Left lung (tissue), 10 donors: Measurements from ENCODE around the gene MYT1. TPM values are rescaled to one million over a fixed set of nuclear protein-coding genes. Genes with fewer than 3 reads are reported as not detected.

Source experiments
- ATAC-seq: fragments of 200-7000 bp; cut with Tn5 transposase; one replicate; pipeline ENCODE4 v1.9.1; 2020; ENCODE audit warnings: moderate library complexity
- DNase-seq, 4 donors: peaks; one replicate each; pipeline ENCODE4 v3.0.0-alpha.2; 2013 to 2020
- H3K27ac ChIP-seq, 2 donors: fragments of 200-600 bp; sonication (generic) in 1 of 2; one replicate each; pipeline versions ENCODE4 v1.5.0 to v1.8.0; 2020 to 2021
- H3K27me3 ChIP-seq, 2 donors: fragments of 200-600 bp; sonication (generic) in 1 of 2; one replicate each; pipeline versions ENCODE4 v1.5.0 to v1.8.0; 2020 to 2021
- H3K36me3 ChIP-seq, 2 donors: fragments of 200-600 bp; sonication (generic) in 1 of 2; one replicate each; pipeline versions ENCODE4 v1.5.0 to v1.8.0; 2020 to 2021
- H3K4me1 ChIP-seq, 2 donors: fragments of 200-600 bp; one replicate each; pipeline ENCODE4 v1.8.0; 2021
- H3K4me3 ChIP-seq, 2 donors: fragments of 200-600 bp; sonication (generic) in 1 of 2; one replicate each; pipeline versions ENCODE4 v1.5.0 to v1.8.0; 2020 to 2021; ENCODE audit warnings: mild to moderate bottlenecking in 1 of 2
- H3K9me3 ChIP-seq, 2 donors: fragments of 200-600 bp; sonication (generic) in 1 of 2; one replicate each; pipeline versions ENCODE4 v1.5.0 to v1.8.0; 2020 to 2021
- intact Hi-C, 2 donors: fragments of 100-400 bp; cut with DNase I; formaldehyde crosslinking; loops; one replicate each; pipeline versions ENCODE4 v1.11.2 to v1.14.2; 2022
- polyA plus RNA-seq, 6 donors: library from polyadenylated mRNA; unstranded; fragments of 120-200 nt; gene quantifications; one replicate each; pipeline ENCODE4 v1.2.1, GENCODE V29; 2013; ENCODE audit not compliant: insufficient read length in 6 of 6
- total RNA-seq, 2 donors: library from RNA; stranded (reverse); fragmentation: NEBNext Ultra II Directional; extraction: Animal tissue kit (Norgen Biotek cat#: 25700); gene quantifications; one replicate each; pipeline ENCODE4 v1.2.1, GENCODE V29; 2021
- TF ChIP-seq, protein P1 (sequence below), 2 donors: fragments of 200-600 bp; sonication (generic) in 1 of 2; IDR thresholded peaks; one replicate each; pipeline versions ENCODE4 v1.5.0 to v1.8.0; 2021; ENCODE audit warnings: antibody characterized with exemption in 2 of 2
- donor health status: DM: no; HTN: yes; CAD: no.
- donor health status: DM: no; HTN: no; CAD: no.

Gene MYT1
- total and polyA plus RNA-seq, 8 donors: 0.26 to 0.42 (median 0.32) TPM; not detected in 2

DNA sequence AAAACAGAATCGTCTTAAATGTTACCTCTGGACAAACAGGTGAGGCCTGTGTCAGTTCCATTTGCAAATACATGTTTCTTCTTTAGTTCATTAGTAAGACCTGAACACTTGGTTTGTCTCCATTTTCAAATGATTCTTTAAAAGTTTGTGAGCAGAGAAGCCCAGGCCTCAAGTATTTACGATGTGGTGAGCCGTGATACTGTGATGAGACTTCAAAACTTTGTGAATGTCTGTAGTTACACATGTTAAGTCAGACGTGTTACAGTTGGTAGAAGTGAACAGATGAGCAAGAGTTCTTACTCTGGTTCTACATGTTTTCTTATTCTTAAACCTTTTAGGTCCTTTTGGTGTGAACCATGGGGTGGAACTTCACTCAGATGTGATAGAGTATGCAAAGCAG is 99.8 kb downstream of the MYT1 start:
- Histone ChIP-seq H3K36me3 (peaks cover 0 to 9% of the 10 kb centered on the region in 2 donors), H3K27ac (no peak overlapping the region), H3K27me3 (no peaks in the 10 kb centered on the region), H3K4me1 (peaks cover 0 to 17% of the 10 kb centered on the region in 2 donors), H3K9me3 (no peaks in the 10 kb centered on the region), H3K4me3 (no peak overlapping the region)
- DNase-seq: no peak
- no peak for ATAC-seq
- TF ChIP-seq, protein P1, sequence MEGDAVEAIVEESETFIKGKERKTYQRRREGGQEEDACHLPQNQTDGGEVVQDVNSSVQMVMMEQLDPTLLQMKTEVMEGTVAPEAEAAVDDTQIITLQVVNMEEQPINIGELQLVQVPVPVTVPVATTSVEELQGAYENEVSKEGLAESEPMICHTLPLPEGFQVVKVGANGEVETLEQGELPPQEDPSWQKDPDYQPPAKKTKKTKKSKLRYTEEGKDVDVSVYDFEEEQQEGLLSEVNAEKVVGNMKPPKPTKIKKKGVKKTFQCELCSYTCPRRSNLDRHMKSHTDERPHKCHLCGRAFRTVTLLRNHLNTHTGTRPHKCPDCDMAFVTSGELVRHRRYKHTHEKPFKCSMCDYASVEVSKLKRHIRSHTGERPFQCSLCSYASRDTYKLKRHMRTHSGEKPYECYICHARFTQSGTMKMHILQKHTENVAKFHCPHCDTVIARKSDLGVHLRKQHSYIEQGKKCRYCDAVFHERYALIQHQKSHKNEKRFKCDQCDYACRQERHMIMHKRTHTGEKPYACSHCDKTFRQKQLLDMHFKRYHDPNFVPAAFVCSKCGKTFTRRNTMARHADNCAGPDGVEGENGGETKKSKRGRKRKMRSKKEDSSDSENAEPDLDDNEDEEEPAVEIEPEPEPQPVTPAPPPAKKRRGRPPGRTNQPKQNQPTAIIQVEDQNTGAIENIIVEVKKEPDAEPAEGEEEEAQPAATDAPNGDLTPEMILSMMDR (IDR thresholded peaks at IDR 0.05): no peak
- intact Hi-C loops: no loop called here

DNA sequence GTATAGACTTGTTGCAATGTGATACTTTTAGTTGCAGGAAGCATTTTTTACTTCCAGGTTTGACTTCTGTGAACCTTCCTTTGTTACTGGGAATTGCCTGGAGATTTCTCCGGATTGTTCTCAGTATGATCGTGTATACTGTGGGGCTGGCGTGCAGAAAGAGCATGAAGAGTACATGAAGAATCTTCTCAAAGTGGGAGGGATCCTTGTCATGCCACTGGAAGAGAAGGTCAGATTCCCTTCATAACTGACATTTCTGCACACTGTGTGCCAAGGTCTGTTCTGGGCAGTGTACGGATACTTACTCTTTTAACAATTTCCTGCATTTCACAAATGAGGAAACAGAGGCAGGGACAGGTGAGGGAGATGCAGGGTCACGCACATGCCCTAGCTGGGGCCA is 100.9 kb downstream of the MYT1 start:
- no peaks in the 10 kb centered on the region for H3K27me3 ChIP-seq
- ATAC-seq: no peak
- no peak overlapping the region for H3K4me3 ChIP-seq
- H3K36me3 ChIP-seq: peaks cover 0 to 9% of the 10 kb centered on the region in 2 donors
- no peak overlapping the region for H3K27ac ChIP-seq
- H3K4me1 ChIP-seq: peaks cover 0 to 12% of the 10 kb centered on the region in 2 donors
- intact Hi-C loops: no loop called here
- H3K9me3 ChIP-seq: no peaks in the 10 kb centered on the region
- TF ChIP-seq, protein P1 (IDR thresholded peaks at IDR 0.05): no peak
- no peak for DNase-seq

DNA sequence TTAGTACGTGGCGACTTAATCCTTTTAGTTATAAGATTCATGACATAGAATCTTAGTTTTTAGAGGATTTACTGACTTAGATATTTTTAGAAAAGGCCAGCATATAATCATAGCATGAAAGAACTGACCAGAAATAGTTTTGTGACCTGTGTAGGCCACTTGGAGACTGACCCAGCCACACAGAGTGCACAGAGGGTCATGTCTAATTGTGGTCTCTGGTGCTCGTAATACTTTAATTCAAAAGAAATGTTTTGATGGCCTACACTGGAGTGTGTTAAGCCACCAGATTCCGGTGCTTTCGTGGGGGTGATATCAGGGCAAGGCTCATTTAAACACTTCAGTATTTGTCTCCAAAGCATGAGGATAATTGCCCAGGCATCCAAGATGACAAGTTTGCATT is 102.7 kb downstream of the MYT1 start:
- Histone ChIP-seq H3K27me3 (no peaks in the 10 kb centered on the region), H3K4me1 (no peaks in the 10 kb centered on the region), H3K27ac (no peak overlapping the region), H3K9me3 (no peaks in the 10 kb centered on the region), H3K4me3 (no peak overlapping the region), H3K36me3 (peaks cover 0 to 9% of the 10 kb centered on the region in 2 donors)
- no peak for DNase-seq
- TF ChIP-seq, protein P1 (IDR thresholded peaks at IDR 0.05): no peak
- ATAC-seq: no peak
- intact Hi-C loops: no loop called here

DNA sequence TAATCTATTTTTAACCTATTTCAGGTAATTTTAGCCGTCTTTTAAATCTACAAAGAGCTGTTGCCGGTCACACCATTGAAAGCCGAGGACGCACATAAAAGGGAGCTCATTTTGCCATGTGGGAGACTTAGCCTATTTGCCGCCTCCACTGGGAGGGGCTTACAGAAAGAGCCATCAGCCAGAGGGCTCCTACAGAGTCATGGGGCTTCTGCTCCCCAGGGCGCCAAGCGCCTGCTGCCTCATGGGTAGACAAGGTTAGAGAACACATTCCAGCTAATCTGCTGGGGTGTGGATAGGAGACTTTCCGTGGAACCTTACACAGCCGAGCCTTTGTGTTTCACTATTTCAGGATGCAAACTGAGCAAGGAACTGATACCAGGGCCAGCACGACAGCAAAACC is 103.9 kb downstream of the MYT1 start:
- intact Hi-C loops: no loop called here
- no peak overlapping the region for H3K27ac ChIP-seq
- H3K27me3 ChIP-seq: no peaks in the 10 kb centered on the region
- no peak overlapping the region for H3K4me3 ChIP-seq
- DNase-seq (no peak), ATAC-seq (no peak)
- H3K4me1 ChIP-seq: no peaks in the 10 kb centered on the region
- H3K36me3 ChIP-seq: peaks cover 0 to 15% of the 10 kb centered on the region in 2 donors
- TF ChIP-seq, protein P1 (IDR thresholded peaks at IDR 0.05): no peak
- H3K9me3 ChIP-seq: no peaks in the 10 kb centered on the region

DNA sequence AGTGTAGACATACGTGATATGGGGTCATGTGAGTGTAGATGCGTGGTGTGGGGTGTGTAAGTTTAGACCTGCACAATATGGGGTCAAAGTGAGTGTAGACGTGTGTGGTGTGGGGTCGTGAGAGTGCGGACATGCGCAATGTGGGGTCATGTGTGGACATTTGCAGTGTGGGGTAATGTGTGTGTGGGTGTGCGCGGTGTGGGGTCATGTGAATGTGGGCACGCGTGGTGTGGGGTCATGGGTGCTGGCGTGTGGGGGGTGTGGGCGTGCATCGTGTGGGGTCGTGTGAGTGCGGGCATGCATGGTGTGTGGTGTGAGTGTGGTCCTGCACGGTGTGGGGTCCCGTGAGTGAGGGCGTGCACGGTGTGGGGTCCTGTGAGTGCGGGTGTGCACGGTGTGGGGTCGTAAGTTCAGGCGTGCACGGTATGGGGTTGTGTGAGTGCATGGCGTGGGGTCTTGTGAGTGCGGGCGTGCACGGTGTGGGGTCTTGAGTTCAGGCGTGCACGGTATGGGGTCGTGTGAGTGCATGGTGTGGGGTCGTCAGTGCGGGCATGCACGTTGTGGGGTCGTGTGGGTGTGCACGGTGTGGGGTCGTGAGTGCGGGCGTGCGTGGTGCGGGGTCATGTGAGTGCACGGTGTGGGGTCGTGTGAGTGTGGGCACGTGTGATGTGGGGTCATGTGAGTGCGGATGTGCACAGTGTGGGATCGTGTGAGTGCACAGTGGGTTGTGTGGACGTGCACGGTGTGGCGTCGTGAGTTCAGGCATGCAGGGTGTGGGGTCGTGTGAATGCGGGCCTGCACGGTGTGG is 105.6 kb downstream of the MYT1 start:
- H3K4me3 ChIP-seq: no peak overlapping the region
- no peak overlapping the region for H3K27ac ChIP-seq
- peaks cover 0 to 22% of the 10 kb centered on the region in 2 donors for H3K36me3 ChIP-seq
- H3K27me3 ChIP-seq: no peaks in the 10 kb centered on the region
- intact Hi-C loops: no loop called here
- no peak for DNase-seq
- no peaks in the 10 kb centered on the region for H3K9me3 ChIP-seq
- H3K4me1 ChIP-seq: no peaks in the 10 kb centered on the region
- TF ChIP-seq, protein P1 (IDR thresholded peaks at IDR 0.05): no peak
- no peak for ATAC-seq
